Nephron progenitor cell (in vitro differentiated cells): ENCODE measurements around the gene SLC36A1.

Experiments used
- DNase-seq: peaks from one replicate; pipeline ENCODE4 v3.0.0; 2021
- H3K27ac Mint-ChIP-seq: 2 replicates; pipeline ENCODE4 v1.8.0; 2021; ENCODE audit warnings: mild to moderate bottlenecking, moderate library complexity, mixed read lengths
- H3K27me3 Mint-ChIP-seq: 2 replicates; pipeline ENCODE4 v1.8.0; 2021; ENCODE audit warnings: mild to moderate bottlenecking, low read depth, mixed read lengths; ENCODE audit not compliant: poor library complexity
- H3K36me3 Mint-ChIP-seq: 2 replicates; pipeline ENCODE4 v1.8.0; 2021; ENCODE audit warnings: low read depth, mixed read lengths
- H3K4me1 Mint-ChIP-seq: 2 replicates; pipeline ENCODE4 v1.8.0; 2021; ENCODE audit warnings: mixed read lengths
- H3K4me3 Mint-ChIP-seq: 2 replicates; pipeline ENCODE4 v1.8.0; 2021; ENCODE audit warnings: mild to moderate bottlenecking, moderate library complexity, mixed read lengths
- H3K9me3 Mint-ChIP-seq: 2 replicates; pipeline ENCODE4 v1.8.0; 2021; ENCODE audit warnings: mild to moderate bottlenecking, moderate library complexity, mixed read lengths
- TF ChIP-seq, protein P1 (sequence below): fragments of 200-600 bp; sonication (generic); IDR thresholded peaks from 2 replicates; pipeline ENCODE4 v1.5.0; 2021; ENCODE audit warnings: antibody characterized with exemption

The SLC36A1 gene

DNA sequence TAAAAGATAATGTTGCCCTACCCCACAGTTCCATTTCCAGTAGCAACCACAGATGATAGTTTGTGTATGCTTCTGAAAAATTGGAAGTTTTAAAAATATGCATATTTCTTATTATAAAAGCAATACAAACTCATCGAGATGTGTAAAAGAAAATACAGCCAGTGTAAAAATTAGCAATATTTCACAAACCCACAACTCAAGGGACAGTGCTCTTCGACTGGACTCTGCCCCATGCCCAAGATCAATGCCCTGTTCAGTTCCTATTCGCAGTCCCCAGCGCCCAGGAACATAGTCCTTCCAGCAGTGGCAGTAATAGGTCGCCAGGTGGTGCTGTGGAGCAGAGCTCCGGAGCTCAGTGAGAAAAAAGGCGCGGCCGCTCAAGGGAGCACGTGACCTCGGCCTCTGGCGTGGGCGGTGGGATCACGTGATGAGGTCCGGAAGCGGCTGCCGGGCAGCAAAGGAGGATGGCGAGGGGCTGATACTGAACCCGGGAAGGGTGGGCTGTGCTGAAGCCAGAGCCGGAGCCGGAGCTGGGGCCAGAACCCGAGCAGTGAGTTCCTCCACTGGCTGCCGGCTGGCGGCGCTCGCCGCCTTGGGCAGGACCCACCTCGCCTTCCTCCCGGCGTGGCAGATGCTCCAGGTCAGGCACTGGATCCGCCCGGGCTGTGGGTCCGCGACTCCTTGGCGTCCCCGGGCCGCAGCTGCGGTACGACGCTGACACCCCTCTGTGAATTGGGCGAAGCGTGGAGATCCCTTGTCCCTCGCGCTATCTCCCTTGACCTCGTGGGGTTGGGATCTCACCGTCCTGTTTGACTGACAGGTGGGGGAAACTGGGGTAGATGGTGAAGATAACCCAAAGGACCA, at the start of gene SLC36A1:
Gene SLC36A1 (plus strand): TSS at position 430 of the 864 bp plus-strand sequence. CDS start 11,190 bp downstream, outside the sequence.
- TF ChIP-seq, protein P1, sequence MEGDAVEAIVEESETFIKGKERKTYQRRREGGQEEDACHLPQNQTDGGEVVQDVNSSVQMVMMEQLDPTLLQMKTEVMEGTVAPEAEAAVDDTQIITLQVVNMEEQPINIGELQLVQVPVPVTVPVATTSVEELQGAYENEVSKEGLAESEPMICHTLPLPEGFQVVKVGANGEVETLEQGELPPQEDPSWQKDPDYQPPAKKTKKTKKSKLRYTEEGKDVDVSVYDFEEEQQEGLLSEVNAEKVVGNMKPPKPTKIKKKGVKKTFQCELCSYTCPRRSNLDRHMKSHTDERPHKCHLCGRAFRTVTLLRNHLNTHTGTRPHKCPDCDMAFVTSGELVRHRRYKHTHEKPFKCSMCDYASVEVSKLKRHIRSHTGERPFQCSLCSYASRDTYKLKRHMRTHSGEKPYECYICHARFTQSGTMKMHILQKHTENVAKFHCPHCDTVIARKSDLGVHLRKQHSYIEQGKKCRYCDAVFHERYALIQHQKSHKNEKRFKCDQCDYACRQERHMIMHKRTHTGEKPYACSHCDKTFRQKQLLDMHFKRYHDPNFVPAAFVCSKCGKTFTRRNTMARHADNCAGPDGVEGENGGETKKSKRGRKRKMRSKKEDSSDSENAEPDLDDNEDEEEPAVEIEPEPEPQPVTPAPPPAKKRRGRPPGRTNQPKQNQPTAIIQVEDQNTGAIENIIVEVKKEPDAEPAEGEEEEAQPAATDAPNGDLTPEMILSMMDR: peak; percentile 95
- peak within 1 kb of the TSS; percentile 94 for H3K4me3 Mint-ChIP-seq
- H3K9me3 Mint-ChIP-seq: no peaks in the 10 kb centered on the region

DNA sequence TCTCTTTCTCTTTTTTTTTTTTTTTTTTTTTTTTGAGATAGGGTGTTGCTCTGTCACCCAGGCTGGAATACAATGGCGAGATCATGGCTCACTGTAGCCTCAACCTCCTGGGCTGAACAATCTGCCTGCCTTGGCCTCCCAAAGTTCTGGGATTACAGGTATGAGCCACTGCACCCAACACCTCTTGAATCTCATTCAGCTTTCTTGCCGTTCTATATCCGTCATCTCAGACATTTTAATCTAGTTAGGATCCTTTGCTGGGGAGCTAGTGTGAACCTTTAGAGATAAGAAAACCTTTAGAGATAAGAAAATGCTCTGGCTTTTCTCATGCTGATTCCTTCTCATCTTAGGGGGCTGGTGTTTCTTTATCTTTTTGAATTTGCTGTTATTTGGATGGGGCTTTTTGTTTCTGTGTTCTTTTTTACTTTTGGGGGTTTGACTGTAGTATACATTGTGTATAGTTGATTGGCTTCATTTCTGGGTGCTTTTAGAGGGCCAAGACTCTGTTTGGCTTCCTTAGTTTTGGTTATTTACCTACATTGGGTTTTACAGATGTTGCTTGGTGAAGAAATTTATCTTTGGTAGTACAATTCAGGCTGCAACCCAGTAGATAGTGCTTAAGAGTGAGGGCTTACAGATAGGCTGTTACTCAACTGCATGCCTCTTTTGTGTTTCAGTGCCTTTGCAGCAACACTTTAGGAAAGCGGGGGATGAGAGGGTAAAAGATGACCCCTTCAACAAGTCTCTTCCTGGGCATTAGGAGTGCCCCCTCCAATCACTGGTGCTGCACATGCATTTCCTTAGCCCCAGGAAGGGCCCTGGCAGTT, 41.9 kb upstream of the SLC36A1 start:
- Mint-ChIP-seq H3K9me3 (peaks cover 37% of the 10 kb centered on the region), H3K4me3 (no peak overlapping the region), H3K27ac (no peak overlapping the region), H3K27me3 (no peaks in the 10 kb centered on the region), H3K4me1 (peaks cover 6% of the 10 kb centered on the region), H3K36me3 (no peaks in the 10 kb centered on the region)
- DNase-seq: no peak
- TF ChIP-seq, protein P1: no peak

More for the DNA sequence above, at the start of gene SLC36A1:
- Mint-ChIP-seq H3K27me3 (peaks cover 26% of the 10 kb centered on the region), H3K4me1 (peaks cover 27% of the 10 kb centered on the region), H3K27ac (peak within 1 kb of the TSS; percentile 18), H3K36me3 (no peaks in the 10 kb centered on the region)
- peak; percentile 95 for DNase-seq

DNA sequence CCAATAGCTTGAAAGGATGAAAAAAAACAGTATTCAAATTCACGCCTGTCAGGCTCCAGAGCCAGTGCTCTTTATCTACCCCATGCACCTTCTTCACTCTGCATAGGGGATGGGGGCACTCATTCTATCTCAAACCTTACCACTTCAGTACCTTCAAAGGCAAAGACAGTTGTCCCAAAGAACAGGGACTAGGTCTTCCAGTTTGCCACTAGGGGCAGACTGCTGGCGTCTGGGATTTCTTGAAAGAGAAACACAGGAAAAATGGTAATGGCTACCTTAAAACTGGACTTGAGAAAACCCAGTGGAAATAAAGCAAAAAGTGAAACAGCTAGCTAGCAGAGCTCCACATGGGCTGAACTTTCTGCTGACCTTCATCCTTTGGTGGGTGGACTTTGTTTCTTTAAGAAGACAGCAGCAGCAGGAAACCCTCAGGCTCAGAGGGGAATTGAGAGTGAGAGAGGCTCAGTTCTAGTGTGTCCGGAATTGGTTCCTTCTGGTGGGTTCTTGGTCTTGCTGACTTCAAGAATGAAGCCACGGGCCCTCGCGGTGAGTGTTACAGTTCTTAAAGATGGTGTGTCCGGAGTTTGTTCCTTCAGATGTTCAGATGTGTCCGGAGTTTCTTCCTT, 41.0 kb upstream of the SLC36A1 start:
- Mint-ChIP-seq H3K27ac (no peak overlapping the region), H3K27me3 (peaks cover 5% of the 10 kb centered on the region), H3K4me3 (no peak overlapping the region), H3K4me1 (peaks cover 6% of the 10 kb centered on the region), H3K36me3 (no peaks in the 10 kb centered on the region), H3K9me3 (peaks cover 28% of the 10 kb centered on the region)
- TF ChIP-seq, protein P1: peak; percentile 47
- no peak for DNase-seq

DNA sequence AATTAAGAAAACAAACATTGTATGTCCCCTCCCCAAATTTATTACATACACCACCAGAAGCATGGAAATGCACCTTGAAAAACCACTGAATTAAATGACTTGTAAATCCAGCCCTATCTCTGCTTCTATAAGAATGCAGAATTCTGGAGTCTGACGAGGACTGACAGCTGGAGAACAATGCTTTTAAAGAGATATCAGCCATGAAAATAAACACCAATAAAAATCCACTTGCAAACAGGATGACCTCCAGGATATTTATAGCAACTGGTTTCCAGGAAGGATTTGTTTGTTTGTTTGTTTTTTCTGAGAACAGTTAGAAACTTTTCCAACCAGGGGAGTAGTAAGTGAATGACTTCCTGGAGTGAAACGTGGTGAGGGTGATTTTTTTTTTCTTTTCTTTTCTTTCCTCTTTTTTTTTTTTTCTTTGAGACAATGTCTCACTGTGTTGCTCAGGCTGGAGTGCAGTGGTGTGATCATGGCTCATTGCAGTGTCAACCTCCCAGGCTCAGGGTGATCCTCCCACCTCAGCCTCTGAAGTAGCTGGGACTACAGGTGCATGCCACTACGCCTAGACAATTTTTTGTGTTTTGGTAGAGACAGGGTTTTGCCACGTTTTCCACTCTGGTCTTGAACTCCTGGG, 38.7 kb upstream of the SLC36A1 start:
- Mint-ChIP-seq H3K4me1 (peaks cover 6% of the 10 kb centered on the region), H3K9me3 (peaks cover 6% of the 10 kb centered on the region), H3K4me3 (no peak overlapping the region), H3K36me3 (no peaks in the 10 kb centered on the region), H3K27ac (no peak overlapping the region), H3K27me3 (peaks cover 10% of the 10 kb centered on the region)
- TF ChIP-seq, protein P1: no peak
- no peak for DNase-seq

DNA sequence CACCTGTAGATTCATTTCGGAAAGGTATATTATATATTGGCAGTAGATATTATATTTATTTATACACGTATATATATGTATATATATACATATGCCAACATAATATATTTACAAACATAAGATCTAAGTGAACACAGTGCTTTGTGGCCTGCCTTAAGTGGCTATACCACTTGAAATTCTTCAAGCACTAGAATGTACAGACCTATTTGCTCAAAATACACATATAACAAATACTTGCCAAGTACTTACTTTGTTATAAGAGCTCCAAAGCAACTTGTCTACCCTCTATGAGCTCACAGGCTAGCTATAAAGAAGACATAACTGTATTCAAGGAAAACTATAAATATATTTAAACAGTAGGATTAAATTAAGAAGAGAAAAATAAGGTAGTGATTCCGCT, 33.6 kb upstream of the SLC36A1 start:
- Mint-ChIP-seq H3K27ac (no peak overlapping the region), H3K4me3 (no peak overlapping the region)
- TF ChIP-seq, protein P1: no peak

More for the DNA sequence above, 33.6 kb upstream of the SLC36A1 start:
- DNase-seq: no peak
- H3K4me1 Mint-ChIP-seq: peaks cover 1% of the 10 kb centered on the region
- H3K9me3 Mint-ChIP-seq: peaks cover 28% of the 10 kb centered on the region
- peaks cover 17% of the 10 kb centered on the region for H3K27me3 Mint-ChIP-seq
- peaks cover 5% of the 10 kb centered on the region for H3K36me3 Mint-ChIP-seq
